Hematopoietic multipotent progenitor cell treated with erythropoietin and hydrocortisone succinate and interleukin-3 and kit ligand, for 15 days (in vitro differentiated cells): ENCODE measurements around the gene GRM1.

Experiments used
- DNase-seq: peaks from one replicate; pipeline ENCODE4 v3.0.0-alpha.2; 2015; ENCODE audit warnings: low spot score

Gene GRM1

GRCh38 chr6:146273490-146273889 is 244.6 kb downstream of the GRM1 start:
- DNase-seq = no peak

- no peak for DNase-seq
Measured at GRCh38 chr6:146277142-146277541, 248.3 kb downstream of the GRM1 start.

- DNase-seq = no peak
Measured at GRCh38 chr6:146281651-146282362, 252.9 kb downstream of the GRM1 start.

- DNase-seq = no peak
Measured at GRCh38 chr6:146282837-146283236, 254.0 kb downstream of the GRM1 start.

- DNase-seq = no peak
Measured at GRCh38 chr6:146284311-146284710, 255.4 kb downstream of the GRM1 start.

- DNase-seq = no peak
Measured at GRCh38 chr6:146286961-146287360, 258.1 kb downstream of the GRM1 start.

GRCh38 chr6:146287691-146288369 is 259.0 kb downstream of the GRM1 start:
- DNase-seq = no peak

- no peak for DNase-seq
Measured at GRCh38 chr6:146289816-146290588, 261.1 kb downstream of the GRM1 start.

GRCh38 chr6:146290589-146290901 is 261.7 kb downstream of the GRM1 start:
- no peak for DNase-seq

- no peak for DNase-seq
Measured at GRCh38 chr6:146292506-146292905, 263.6 kb downstream of the GRM1 start.

- DNase-seq = no peak
Measured at GRCh38 chr6:146295695-146296094, 266.8 kb downstream of the GRM1 start.

- no peak for DNase-seq
Measured at GRCh38 chr6:146297815-146298214, 269.0 kb downstream of the GRM1 start.

- DNase-seq = no peak
Measured at GRCh38 chr6:146300521-146300920, 271.7 kb downstream of the GRM1 start.

GRCh38 chr6:146301764-146302163 is 272.9 kb downstream of the GRM1 start:
- DNase-seq = no peak

- no peak for DNase-seq
Measured at GRCh38 chr6:146302994-146303393, 274.1 kb downstream of the GRM1 start.

- no peak for DNase-seq
Measured at GRCh38 chr6:146304181-146304580, 275.3 kb downstream of the GRM1 start.

- DNase-seq = no peak
Measured at GRCh38 chr6:146305092-146305491, 276.2 kb downstream of the GRM1 start.

GRCh38 chr6:146305951-146306350 is 277.1 kb downstream of the GRM1 start:
- no peak for DNase-seq

GRCh38 chr6:146310628-146311027 is 281.8 kb downstream of the GRM1 start:
- DNase-seq = no peak

- no peak for DNase-seq
Measured at GRCh38 chr6:146311079-146311478, 282.2 kb downstream of the GRM1 start.

- no peak for DNase-seq
Measured at GRCh38 chr6:146312608-146313007, 283.7 kb downstream of the GRM1 start.

GRCh38 chr6:146315381-146316174 is 286.7 kb downstream of the GRM1 start:
- no peak for DNase-seq

- DNase-seq = no peak
Measured at GRCh38 chr6:146316175-146316495, 287.3 kb downstream of the GRM1 start.
